Ovary (tissue), 9 donors: ENCODE measurements around the gene HEXIM2. TPM values are rescaled to one million over a fixed set of nuclear protein-coding genes. Genes with fewer than 3 reads are reported as not detected.

Source experiments
- DNase-seq, 5 donors: peaks; one replicate each; pipeline ENCODE4 v3.0.0-alpha.2; 2019 to 2020
- H3K27ac ChIP-seq, 2 donors: fragments of 200-600 bp; one replicate each; pipeline versions ENCODE4 v1.5.1 to v1.8.0; 2019 to 2022
- H3K27me3 ChIP-seq: fragments of 200-600 bp; one replicate; pipeline ENCODE4 v1.8.0; 2022
- H3K36me3 ChIP-seq: fragments of 200-600 bp; sonication (generic); one replicate; pipeline ENCODE4 v1.5.1; 2019
- H3K4me1 ChIP-seq: one replicate; pipeline ENCODE4 v1.8.1; 2013; ENCODE audit warnings: mild to moderate bottlenecking, moderate library complexity; ENCODE audit not compliant: insufficient read depth
- H3K4me3 ChIP-seq: fragments of 200-600 bp; sonication (generic); one replicate; pipeline ENCODE4 v1.5.1; 2017
- H3K9me3 ChIP-seq, 2 donors: fragments of 200-600 bp in 1 of 2; sonication (generic) in 1 of 2; one replicate each; pipeline versions ENCODE4 v1.5.1 to v1.8.1; 2013 to 2019; ENCODE audit warnings: mild to moderate bottlenecking in 1 of 2, moderate library complexity in 1 of 2
- EP300 ChIP-seq: sonication (generic); formaldehyde crosslinking; IDR thresholded peaks from one replicate; pipeline ENCODE4 v1.6.1; 2017; ENCODE audit warnings: antibody characterized with exemption
- POLR2A ChIP-seq: fragments of 450-650 bp; IDR thresholded peaks from one replicate; pipeline ENCODE4 v1.6.1; 2017; ENCODE audit warnings: antibody characterized with exemption, mild to moderate bottlenecking, moderate library complexity
- WGBS, 3 donors: extraction: QIAGEN DNeasy Blood & Tissue Kit in 1 of 3; methylation state at CpG; one replicate each; pipeline versions ENCODE4 v1.1.5 to v1.1.7; 2013 to 2017; 5-methylcytosine and 5-hydroxymethylcytosine counted together
- intact Hi-C, 4 donors: fragments of 100-400 bp; cut with DNase I; formaldehyde crosslinking; loops; one replicate each; pipeline versions ENCODE4 v1.11.0 to v1.15.1; 2022 to 2023
- polyA plus RNA-seq, 2 donors: library from polyadenylated mRNA; stranded (reverse); fragments of 200-250 nt in 1 of 2; fragments of 350-450 nt in 1 of 2; fragmentation: Illumina TruSeq in 1 of 2; extraction: RNeasy Lipid Tissue Mini Kit (QIAGEN cat#74804) in 1 of 2; gene quantifications; one replicate each; pipeline ENCODE4 v1.2.3, GENCODE V29; 2013 to 2014
- total RNA-seq, 7 donors: library from RNA; depleted of rRNA in 2 of 7; stranded (reverse); fragments of >200 nt in 2 of 7; fragmentation: NEBNext Ultra II Directional in 3 of 7; extraction: Animal tissue kit (Norgen Biotek cat#: 25700) in 3 of 7; gene quantifications; one replicate each; pipeline versions ENCODE4 v1.1.0 to v1.2.4, GENCODE V29; 2016 to 2023
- TF ChIP-seq, protein P1 (sequence below), 3 donors: fragments of 450-650 bp in 2 of 3; fragments of 200-600 bp in 1 of 3; IDR thresholded peaks; one replicate each; pipeline versions ENCODE4 v1.5.1 to v1.8.0; 2016 to 2022; ENCODE audit warnings: antibody characterized with exemption in 3 of 3, mild to moderate bottlenecking in 1 of 3
- donor health status: DM: no; HTN: no; CAD: no; lungs with moderate emphysema.
- donor health status: DM: no; HTN: no; CAD: no.
- donor health status: Bipolar disorder and iron deficiency.
- donor health status: DM: yes; HTN: yes; CAD: no.
- donor health status: DM: no; HTN: no; CAD: no.
- donor health status: DM: yes; HTN: yes; CAD: no.

HEXIM2 gene
- total and polyA plus RNA-seq, 9 donors, result 1.7 to 9.1 (median 5.5) TPM

DNA sequence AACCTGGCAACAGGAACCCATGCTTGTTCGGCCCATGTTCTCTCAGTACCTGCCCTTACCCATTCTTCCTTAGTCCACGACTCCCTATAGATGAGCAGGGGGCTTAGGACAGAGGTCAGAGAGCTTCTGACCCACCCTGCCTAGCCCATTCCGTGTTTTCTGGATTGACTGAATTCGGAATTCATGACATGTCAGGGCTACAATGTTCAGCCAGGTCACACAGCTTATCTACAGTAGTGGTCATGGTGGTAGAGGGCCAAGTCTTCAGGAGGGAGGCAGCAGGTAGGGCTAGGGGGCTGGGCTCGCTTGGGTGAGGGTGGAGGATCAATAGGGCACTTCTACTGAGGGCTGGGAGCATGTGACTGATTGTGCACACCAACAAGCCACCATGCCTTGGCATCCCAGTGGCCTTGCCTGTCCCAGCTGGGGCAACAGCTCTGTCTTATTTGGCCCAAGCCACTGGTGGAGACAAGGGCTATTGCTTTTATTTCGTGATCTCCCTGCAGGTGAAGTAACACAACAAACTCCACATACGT lies 3.1 kb downstream of the HEXIM2 start:
- DNase-seq, result no peak
- intact Hi-C loops, result no loop called here
- H3K4me1 ChIP-seq, result peaks cover 5% of the 10 kb centered on the region
- H3K4me3 ChIP-seq, result no peak overlapping the region
- H3K9me3 ChIP-seq, result no peaks in the 10 kb centered on the region
- TF ChIP-seq EP300 (no peak), POLR2A (no peak)
- TF ChIP-seq, protein P1, sequence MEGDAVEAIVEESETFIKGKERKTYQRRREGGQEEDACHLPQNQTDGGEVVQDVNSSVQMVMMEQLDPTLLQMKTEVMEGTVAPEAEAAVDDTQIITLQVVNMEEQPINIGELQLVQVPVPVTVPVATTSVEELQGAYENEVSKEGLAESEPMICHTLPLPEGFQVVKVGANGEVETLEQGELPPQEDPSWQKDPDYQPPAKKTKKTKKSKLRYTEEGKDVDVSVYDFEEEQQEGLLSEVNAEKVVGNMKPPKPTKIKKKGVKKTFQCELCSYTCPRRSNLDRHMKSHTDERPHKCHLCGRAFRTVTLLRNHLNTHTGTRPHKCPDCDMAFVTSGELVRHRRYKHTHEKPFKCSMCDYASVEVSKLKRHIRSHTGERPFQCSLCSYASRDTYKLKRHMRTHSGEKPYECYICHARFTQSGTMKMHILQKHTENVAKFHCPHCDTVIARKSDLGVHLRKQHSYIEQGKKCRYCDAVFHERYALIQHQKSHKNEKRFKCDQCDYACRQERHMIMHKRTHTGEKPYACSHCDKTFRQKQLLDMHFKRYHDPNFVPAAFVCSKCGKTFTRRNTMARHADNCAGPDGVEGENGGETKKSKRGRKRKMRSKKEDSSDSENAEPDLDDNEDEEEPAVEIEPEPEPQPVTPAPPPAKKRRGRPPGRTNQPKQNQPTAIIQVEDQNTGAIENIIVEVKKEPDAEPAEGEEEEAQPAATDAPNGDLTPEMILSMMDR (IDR thresholded peaks at IDR 0.05), result no peak
- H3K36me3 ChIP-seq, result no peaks in the 10 kb centered on the region
- no peak overlapping the region for H3K27ac ChIP-seq
- H3K27me3 ChIP-seq, result no peaks in the 10 kb centered on the region
- 90 to 92% (median 90%) methylated on average over 7 of the region's 7 CpGs for WGBS, 3 donors

DNA sequence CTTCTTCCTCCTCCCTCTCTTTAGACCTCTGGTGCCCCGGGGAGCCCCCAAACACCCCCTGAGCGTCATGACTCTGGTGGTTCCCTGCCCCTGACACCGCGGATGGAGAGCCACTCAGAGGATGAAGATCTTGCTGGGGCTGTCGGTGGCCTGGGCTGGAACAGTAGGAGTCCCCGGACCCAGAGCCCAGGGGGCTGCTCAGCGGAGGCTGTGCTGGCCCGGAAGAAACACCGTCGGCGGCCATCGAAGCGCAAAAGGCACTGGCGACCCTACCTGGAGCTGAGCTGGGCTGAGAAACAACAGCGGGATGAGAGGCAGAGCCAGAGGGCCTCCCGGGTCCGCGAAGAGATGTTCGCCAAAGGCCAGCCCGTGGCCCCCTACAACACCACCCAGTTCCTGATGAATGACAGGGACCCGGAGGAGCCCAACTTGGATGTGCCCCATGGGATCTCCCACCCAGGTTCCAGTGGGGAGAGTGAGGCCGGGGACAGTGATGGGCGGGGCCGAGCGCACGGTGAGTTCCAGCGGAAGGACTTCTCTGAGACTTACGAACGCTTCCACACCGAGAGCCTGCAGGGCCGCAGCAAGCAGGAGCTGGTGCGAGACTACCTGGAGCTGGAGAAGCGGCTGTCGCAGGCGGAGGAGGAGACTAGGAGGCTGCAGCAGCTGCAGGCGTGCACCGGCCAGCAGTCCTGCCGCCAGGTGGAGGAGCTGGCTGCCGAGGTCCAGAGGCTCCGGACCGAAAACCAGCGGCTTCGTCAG lies 7.5 kb downstream of the HEXIM2 start:
- H3K36me3 ChIP-seq, result no peaks in the 10 kb centered on the region
- TF ChIP-seq EP300 (no peak), POLR2A (no peak)
- TF ChIP-seq, protein P1 (IDR thresholded peaks at IDR 0.05), result no peak
- H3K27ac ChIP-seq, result no peak overlapping the region
- no peaks in the 10 kb centered on the region for H3K9me3 ChIP-seq
- WGBS, 3 donors, result 91 to 94% (median 91%) methylated on average over 43 of the region's 43 CpGs
- no peak for DNase-seq
- H3K27me3 ChIP-seq, result no peaks in the 10 kb centered on the region
- peaks cover 15% of the 10 kb centered on the region for H3K4me1 ChIP-seq
- intact Hi-C loops, result no loop called here
- no peak overlapping the region for H3K4me3 ChIP-seq

DNA sequence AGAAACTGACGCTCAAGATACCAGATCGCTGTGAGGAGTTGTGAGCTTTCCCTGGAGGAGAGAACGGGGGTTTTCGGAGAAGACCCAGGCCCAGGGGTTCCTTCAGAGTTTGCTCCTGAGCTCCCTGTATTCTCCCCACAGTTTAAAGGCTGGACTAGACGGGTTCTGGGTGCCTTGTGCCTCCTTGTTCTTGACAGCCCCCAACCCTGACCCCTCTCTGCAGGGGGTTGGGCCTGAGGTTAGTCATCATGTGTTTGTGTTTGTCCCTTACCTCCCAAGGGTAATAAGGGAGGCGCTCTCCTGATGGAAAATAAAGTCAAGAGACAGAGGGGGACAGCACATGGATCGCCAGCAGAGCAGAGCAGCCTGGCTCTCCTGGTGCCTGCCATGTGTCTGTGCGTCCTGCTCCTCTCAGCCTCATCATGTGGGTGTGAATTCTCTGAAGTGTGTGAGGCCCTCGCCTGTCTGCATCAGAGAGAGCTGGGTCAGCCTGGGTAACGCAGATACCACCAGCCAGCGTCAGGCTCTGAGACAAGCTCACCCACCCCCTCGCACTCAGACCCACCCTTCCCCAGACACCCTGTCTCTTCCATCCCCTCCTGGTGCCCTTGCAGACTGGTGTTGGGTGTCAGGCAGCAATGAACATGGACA lies 8.7 kb downstream of the HEXIM2 start:
- no peaks in the 10 kb centered on the region for H3K36me3 ChIP-seq
- WGBS, 3 donors, result 89 to 90% (median 89%) methylated on average over 12 of the region's 12 CpGs
- H3K4me3 ChIP-seq, result no peak overlapping the region
- intact Hi-C loops, result no loop called here
- no peaks in the 10 kb centered on the region for H3K9me3 ChIP-seq
- H3K4me1 ChIP-seq, result peaks cover 15% of the 10 kb centered on the region
- TF ChIP-seq, protein P1 (IDR thresholded peaks at IDR 0.05), result no peak
- TF ChIP-seq POLR2A (no peak), EP300 (no peak)
- no peaks in the 10 kb centered on the region for H3K27me3 ChIP-seq
- no peak overlapping the region for H3K27ac ChIP-seq
- DNase-seq, result no peak

DNA sequence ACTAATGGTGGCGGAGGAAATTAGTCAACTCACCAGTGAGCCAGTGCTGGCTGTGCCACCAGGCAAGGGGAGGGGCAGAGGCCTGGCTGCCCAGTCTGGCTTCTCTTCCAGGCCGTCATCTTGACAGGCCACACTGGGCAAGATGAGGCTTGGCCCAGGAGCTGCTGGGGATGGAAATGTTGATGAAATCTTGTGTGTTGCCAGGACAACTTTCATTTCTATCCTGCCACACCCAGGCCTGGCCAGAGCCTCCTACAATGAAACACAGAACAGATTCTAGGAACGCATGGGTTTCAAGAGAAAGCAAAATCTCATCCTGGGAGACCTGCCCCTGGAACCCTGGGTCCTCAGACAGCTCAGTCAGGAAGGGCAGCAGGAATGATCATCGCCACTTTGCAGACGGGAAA lies 9.3 kb downstream of the HEXIM2 start:
- H3K27me3 ChIP-seq, result no peaks in the 10 kb centered on the region
- peaks cover 15% of the 10 kb centered on the region for H3K4me1 ChIP-seq
- no peaks in the 10 kb centered on the region for H3K36me3 ChIP-seq
- 47 to 60% (median 56%) methylated on average over 5 of the region's 5 CpGs for WGBS, 3 donors
- TF ChIP-seq EP300, result no peak
- TF ChIP-seq, protein P1 (IDR thresholded peaks at IDR 0.05), result no peak
- no peak for TF ChIP-seq POLR2A
- DNase-seq, result peak in 1 of 5 donors; percentile 51
- peak overlapping the region; percentile 20 for H3K4me3 ChIP-seq
- intact Hi-C loops, result no loop called here
- no peaks in the 10 kb centered on the region for H3K9me3 ChIP-seq
- H3K27ac ChIP-seq, result peak overlapping the region in 1 of 2 donors; percentile 29
